Suprapubic skin (tissue), 4 donors: ENCODE data around the gene KDSR.

Experiments used
- POLR2A ChIP-seq, 2 donors: fragments of 450-650 bp; IDR thresholded peaks; one replicate each; pipeline ENCODE4 v1.6.1; 2017; ENCODE audit warnings: antibody characterized with exemption in 2 of 2, mild to moderate bottlenecking in 2 of 2, moderate library complexity in 2 of 2
- POLR2AphosphoS5 ChIP-seq, 3 donors: sonication (generic); formaldehyde crosslinking; IDR thresholded peaks; one replicate each; pipeline ENCODE4 v1.6.1; 2017; ENCODE audit warnings: antibody characterized with exemption in 3 of 3
- TF ChIP-seq, protein P1 (sequence below), 2 donors: fragments of 200-600 bp in 1 of 2; fragments of 450-650 bp in 1 of 2; sonication (generic) in 1 of 2; IDR thresholded peaks; one replicate each; pipeline ENCODE4 v1.5.1; 2016 to 2019; ENCODE audit warnings: antibody characterized with exemption in 2 of 2, mild to moderate bottlenecking in 1 of 2, moderate library complexity in 1 of 2

DNA sequence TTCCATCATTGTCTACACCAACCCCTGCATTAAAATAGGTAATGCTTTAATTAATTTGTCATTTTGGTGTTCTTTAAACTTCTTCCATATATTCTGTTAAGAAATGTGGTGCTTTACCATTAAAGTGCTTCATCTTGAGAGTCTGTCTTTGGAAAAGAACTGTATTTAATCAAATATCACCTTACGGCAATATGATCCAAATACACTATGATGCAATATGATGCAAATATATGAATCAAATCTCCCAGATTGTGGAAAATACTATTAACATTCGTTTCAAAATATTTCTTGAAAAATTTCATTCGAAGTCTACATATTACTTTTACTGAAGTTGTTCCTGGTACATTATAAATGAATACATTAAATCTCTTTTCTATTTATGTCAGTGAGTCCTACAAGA, 32.3 kb upstream of the KDSR start:
- TF ChIP-seq, protein P1, sequence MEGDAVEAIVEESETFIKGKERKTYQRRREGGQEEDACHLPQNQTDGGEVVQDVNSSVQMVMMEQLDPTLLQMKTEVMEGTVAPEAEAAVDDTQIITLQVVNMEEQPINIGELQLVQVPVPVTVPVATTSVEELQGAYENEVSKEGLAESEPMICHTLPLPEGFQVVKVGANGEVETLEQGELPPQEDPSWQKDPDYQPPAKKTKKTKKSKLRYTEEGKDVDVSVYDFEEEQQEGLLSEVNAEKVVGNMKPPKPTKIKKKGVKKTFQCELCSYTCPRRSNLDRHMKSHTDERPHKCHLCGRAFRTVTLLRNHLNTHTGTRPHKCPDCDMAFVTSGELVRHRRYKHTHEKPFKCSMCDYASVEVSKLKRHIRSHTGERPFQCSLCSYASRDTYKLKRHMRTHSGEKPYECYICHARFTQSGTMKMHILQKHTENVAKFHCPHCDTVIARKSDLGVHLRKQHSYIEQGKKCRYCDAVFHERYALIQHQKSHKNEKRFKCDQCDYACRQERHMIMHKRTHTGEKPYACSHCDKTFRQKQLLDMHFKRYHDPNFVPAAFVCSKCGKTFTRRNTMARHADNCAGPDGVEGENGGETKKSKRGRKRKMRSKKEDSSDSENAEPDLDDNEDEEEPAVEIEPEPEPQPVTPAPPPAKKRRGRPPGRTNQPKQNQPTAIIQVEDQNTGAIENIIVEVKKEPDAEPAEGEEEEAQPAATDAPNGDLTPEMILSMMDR (IDR thresholded peaks at IDR 0.05): no peak
- TF ChIP-seq POLR2AphosphoS5 (IDR thresholded peaks at IDR 0.05) (no peak), POLR2A (IDR thresholded peaks at IDR 0.05) (no peak)
